SK-N-SH treated with all-trans-retinoic acid at 6 μM for 48 hours (cell line): ENCODE results near the gene SAMD11.
"Not testable (repeated sequence)": the region's sequence is repeated elsewhere in the genome, so short reads cannot be mapped to it uniquely, and the experiment has no call there.

ENCODE experiments used
- ATAC-seq: fragments of 200-7000 bp; cut with Tn5 transposase; 3 replicates; pipeline ENCODE4 v1.9.1; 2020; ENCODE audit warnings: mild to moderate bottlenecking, moderate library complexity
- ARNTL ChIP-seq: fragments of 450-650 bp; formaldehyde crosslinking; IDR thresholded peaks from 2 replicates; pipeline ENCODE4 v1.5.0; 2020; ENCODE audit warnings: low read depth, mild to moderate bottlenecking, moderate library complexity, borderline replicate concordance
- BACH2 ChIP-seq: fragments of 250-450 bp; sonication (Bioruptor Pico); IDR thresholded peaks from 2 replicates; pipeline ENCODE4 v1.9.0; 2021; ENCODE audit warnings: mild to moderate bottlenecking, borderline replicate concordance
- GLIS3 ChIP-seq: fragments of 250-450 bp; sonication (Bioruptor Pico); IDR thresholded peaks from 2 replicates; pipeline ENCODE4 v1.5.0; 2020; ENCODE audit warnings: mild to moderate bottlenecking, moderate library complexity
- ISL1 ChIP-seq: fragments of 250-450 bp; sonication (Bioruptor Pico); IDR thresholded peaks from 2 replicates; pipeline ENCODE4 v2.1.2; 2022; ENCODE audit warnings: mild to moderate bottlenecking, moderate library complexity
- OSR1 ChIP-seq: fragments of 250-450 bp; sonication (Bioruptor Pico); IDR thresholded peaks from 2 replicates; pipeline ENCODE4 v1.8.0; 2022; ENCODE audit warnings: moderate library complexity, mild to moderate bottlenecking, inconsistent platforms
- RARB ChIP-seq: fragments of 250-450 bp; sonication (Bioruptor Pico); IDR thresholded peaks from 2 replicates; pipeline ENCODE4 v1.8.0; 2021; ENCODE audit warnings: mild to moderate bottlenecking, moderate library complexity
- SNAI2 ChIP-seq: fragments of 250-450 bp; sonication (Bioruptor Pico); IDR thresholded peaks from 2 replicates; pipeline ENCODE4 v1.5.0; 2020; ENCODE audit warnings: mild to moderate bottlenecking, moderate library complexity
- TCF4 ChIP-seq: fragments of 250-450 bp; sonication (Bioruptor Pico); IDR thresholded peaks from 2 replicates; pipeline ENCODE4 v1.8.0; 2021; ENCODE audit warnings: mild to moderate bottlenecking, moderate library complexity, borderline replicate concordance
- TOX ChIP-seq: fragments of 250-450 bp; sonication (Bioruptor Pico); IDR thresholded peaks from 2 replicates; pipeline ENCODE4 v1.8.0; 2021; ENCODE audit warnings: mild to moderate bottlenecking, moderate library complexity, borderline replicate concordance
- ZFP3 ChIP-seq: fragments of 250-450 bp; sonication (Bioruptor Pico); IDR thresholded peaks from 2 replicates; pipeline ENCODE4 v1.5.0; 2020; ENCODE audit warnings: mild to moderate bottlenecking, moderate library complexity
- ZNF565 ChIP-seq: fragments of 450-650 bp; formaldehyde crosslinking; conservative IDR thresholded peaks from 2 replicates; pipeline ENCODE4 v1.5.0; 2020; ENCODE audit warnings: low read depth, mild to moderate bottlenecking, moderate library complexity
- ZNF70 ChIP-seq: fragments of 450-650 bp; formaldehyde crosslinking; IDR thresholded peaks from 2 replicates; pipeline ENCODE4 v1.5.0; 2020; ENCODE audit warnings: mild to moderate bottlenecking, moderate library complexity
- ZNF8 ChIP-seq: fragments of 450-650 bp; formaldehyde crosslinking; IDR thresholded peaks from 2 replicates; pipeline ENCODE4 v1.5.0; 2020; ENCODE audit warnings: mild to moderate bottlenecking, moderate library complexity
- TF ChIP-seq, protein P1 (sequence below): fragments of 250-450 bp; sonication (Bioruptor Pico); IDR thresholded peaks from 2 replicates; pipeline ENCODE4 v1.5.1; 2020; ENCODE audit warnings: low read depth, mild to moderate bottlenecking, moderate library complexity
- TF ChIP-seq, protein P2 (sequence below): fragments of 250-450 bp; sonication (Bioruptor Pico); IDR thresholded peaks from 2 replicates; pipeline ENCODE4 v1.8.0; 2021; ENCODE audit warnings: low read depth, mild to moderate bottlenecking, moderate library complexity, borderline replicate concordance
- TF ChIP-seq, protein P3 (sequence below): fragments of 250-450 bp; sonication (Bioruptor Pico); IDR thresholded peaks from 2 replicates; pipeline ENCODE4 v1.5.0; 2020; ENCODE audit warnings: mild to moderate bottlenecking, moderate library complexity
- TF ChIP-seq, protein P4 (sequence below): fragments of 250-450 bp; sonication (Bioruptor Pico); IDR thresholded peaks from 2 replicates; pipeline ENCODE4 v1.8.0; 2020; ENCODE audit warnings: mild to moderate bottlenecking, moderate library complexity, borderline replicate concordance
- TF ChIP-seq, protein P5 (sequence below): fragments of 250-450 bp; sonication (Bioruptor Pico); IDR thresholded peaks from 2 replicates; pipeline ENCODE4 v1.5.1; 2021; ENCODE audit warnings: mild to moderate bottlenecking, moderate library complexity

Gene SAMD11

DNA sequence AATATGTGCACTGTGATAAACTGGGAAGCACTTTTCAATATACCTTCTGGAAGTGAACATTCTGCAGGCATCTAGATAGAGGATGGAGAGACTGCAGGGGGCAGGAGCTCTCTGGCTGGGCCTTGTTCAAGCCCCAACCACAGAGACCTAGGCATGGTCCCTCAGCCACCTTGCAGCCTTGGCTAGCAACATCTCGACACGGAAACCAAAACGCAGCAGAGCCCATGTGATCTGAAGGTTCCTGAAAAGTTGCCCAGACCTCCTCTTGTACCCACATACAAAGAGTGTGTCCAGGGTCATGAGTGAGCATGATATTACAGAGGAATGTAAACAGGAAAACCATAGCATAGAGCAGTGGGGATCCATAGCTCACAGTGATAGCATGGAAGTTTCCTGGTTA lies 33.1 kb upstream of the SAMD11 start:
- no peak for ATAC-seq

DNA sequence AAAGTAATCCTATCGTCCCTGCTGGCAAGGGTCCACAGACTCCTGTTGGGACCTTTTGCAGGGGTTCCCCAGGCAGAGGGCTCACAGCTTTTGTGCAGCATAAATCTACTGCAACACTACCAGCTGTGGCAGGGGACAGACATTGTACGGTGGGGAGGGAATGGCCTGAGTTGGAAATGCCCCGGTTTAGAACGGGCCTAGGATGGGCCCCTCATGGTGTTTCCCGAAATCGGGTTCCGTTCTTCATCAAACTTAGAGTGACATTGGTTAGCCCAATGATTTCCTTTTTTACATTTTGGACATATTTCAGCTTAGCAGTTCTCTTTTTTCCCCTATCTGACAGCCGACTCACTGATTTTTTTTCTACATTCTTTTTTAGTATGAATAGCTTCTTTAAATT lies 26.5 kb upstream of the SAMD11 start:
- no peak for ATAC-seq
- TF ChIP-seq ISL1 (CRISPR knock-in tag) (no peak), ZNF565 (CRISPR knock-in tag) (no peak), ARNTL (CRISPR knock-in tag) (no peak), SNAI2 (CRISPR knock-in tag) (no peak), TOX (CRISPR knock-in tag) (no peak), TCF4 (CRISPR knock-in tag) (no peak), OSR1 (CRISPR knock-in tag) (no peak), ZNF8 (CRISPR knock-in tag) (no peak), RARB (CRISPR knock-in tag) (no peak), ZNF70 (CRISPR knock-in tag) (no peak), GLIS3 (CRISPR knock-in tag) (no peak), BACH2 (CRISPR knock-in tag) (no peak), ZFP3 (CRISPR knock-in tag) (no peak)
- TF ChIP-seq, protein P1, sequence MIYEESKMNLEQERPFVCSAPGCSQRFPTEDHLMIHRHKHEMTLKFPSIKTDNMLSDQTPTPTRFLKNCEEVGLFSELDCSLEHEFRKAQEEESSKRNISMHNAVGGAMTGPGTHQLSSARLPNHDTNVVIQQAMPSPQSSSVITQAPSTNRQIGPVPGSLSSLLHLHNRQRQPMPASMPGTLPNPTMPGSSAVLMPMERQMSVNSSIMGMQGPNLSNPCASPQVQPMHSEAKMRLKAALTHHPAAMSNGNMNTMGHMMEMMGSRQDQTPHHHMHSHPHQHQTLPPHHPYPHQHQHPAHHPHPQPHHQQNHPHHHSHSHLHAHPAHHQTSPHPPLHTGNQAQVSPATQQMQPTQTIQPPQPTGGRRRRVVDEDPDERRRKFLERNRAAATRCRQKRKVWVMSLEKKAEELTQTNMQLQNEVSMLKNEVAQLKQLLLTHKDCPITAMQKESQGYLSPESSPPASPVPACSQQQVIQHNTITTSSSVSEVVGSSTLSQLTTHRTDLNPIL (CRISPR knock-in tag): no peak
- TF ChIP-seq, protein P2, sequence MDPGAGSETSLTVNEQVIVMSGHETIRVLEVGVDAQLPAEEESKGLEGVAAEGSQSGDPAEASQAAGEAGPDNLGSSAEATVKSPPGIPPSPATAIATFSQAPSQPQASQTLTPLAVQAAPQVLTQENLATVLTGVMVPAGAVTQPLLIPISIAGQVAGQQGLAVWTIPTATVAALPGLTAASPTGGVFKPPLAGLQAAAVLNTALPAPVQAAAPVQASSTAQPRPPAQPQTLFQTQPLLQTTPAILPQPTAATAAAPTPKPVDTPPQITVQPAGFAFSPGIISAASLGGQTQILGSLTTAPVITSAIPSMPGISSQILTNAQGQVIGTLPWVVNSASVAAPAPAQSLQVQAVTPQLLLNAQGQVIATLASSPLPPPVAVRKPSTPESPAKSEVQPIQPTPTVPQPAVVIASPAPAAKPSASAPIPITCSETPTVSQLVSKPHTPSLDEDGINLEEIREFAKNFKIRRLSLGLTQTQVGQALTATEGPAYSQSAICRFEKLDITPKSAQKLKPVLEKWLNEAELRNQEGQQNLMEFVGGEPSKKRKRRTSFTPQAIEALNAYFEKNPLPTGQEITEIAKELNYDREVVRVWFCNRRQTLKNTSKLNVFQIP (CRISPR knock-in tag): no peak
- TF ChIP-seq, protein P3, sequence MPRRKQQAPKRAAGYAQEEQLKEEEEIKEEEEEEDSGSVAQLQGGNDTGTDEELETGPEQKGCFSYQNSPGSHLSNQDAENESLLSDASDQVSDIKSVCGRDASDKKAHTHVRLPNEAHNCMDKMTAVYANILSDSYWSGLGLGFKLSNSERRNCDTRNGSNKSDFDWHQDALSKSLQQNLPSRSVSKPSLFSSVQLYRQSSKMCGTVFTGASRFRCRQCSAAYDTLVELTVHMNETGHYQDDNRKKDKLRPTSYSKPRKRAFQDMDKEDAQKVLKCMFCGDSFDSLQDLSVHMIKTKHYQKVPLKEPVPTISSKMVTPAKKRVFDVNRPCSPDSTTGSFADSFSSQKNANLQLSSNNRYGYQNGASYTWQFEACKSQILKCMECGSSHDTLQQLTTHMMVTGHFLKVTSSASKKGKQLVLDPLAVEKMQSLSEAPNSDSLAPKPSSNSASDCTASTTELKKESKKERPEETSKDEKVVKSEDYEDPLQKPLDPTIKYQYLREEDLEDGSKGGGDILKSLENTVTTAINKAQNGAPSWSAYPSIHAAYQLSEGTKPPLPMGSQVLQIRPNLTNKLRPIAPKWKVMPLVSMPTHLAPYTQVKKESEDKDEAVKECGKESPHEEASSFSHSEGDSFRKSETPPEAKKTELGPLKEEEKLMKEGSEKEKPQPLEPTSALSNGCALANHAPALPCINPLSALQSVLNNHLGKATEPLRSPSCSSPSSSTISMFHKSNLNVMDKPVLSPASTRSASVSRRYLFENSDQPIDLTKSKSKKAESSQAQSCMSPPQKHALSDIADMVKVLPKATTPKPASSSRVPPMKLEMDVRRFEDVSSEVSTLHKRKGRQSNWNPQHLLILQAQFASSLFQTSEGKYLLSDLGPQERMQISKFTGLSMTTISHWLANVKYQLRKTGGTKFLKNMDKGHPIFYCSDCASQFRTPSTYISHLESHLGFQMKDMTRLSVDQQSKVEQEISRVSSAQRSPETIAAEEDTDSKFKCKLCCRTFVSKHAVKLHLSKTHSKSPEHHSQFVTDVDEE (CRISPR knock-in tag): no peak
- TF ChIP-seq, protein P4, sequence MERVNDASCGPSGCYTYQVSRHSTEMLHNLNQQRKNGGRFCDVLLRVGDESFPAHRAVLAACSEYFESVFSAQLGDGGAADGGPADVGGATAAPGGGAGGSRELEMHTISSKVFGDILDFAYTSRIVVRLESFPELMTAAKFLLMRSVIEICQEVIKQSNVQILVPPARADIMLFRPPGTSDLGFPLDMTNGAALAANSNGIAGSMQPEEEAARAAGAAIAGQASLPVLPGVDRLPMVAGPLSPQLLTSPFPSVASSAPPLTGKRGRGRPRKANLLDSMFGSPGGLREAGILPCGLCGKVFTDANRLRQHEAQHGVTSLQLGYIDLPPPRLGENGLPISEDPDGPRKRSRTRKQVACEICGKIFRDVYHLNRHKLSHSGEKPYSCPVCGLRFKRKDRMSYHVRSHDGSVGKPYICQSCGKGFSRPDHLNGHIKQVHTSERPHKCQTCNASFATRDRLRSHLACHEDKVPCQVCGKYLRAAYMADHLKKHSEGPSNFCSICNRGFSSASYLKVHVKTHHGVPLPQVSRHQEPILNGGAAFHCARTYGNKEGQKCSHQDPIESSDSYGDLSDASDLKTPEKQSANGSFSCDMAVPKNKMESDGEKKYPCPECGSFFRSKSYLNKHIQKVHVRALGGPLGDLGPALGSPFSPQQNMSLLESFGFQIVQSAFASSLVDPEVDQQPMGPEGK: no peak
- TF ChIP-seq, protein P5, sequence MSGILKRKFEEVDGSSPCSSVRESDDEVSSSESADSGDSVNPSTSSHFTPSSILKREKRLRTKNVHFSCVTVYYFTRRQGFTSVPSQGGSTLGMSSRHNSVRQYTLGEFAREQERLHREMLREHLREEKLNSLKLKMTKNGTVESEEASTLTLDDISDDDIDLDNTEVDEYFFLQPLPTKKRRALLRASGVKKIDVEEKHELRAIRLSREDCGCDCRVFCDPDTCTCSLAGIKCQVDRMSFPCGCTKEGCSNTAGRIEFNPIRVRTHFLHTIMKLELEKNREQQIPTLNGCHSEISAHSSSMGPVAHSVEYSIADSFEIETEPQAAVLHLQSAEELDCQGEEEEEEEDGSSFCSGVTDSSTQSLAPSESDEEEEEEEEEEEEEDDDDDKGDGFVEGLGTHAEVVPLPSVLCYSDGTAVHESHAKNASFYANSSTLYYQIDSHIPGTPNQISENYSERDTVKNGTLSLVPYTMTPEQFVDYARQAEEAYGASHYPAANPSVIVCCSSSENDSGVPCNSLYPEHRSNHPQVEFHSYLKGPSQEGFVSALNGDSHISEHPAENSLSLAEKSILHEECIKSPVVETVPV (CRISPR knock-in tag): no peak

More for the DNA sequence above, 33.1 kb upstream of the SAMD11 start:
- TF ChIP-seq ZFP3 (CRISPR knock-in tag): no peak
- TF ChIP-seq BACH2 (CRISPR knock-in tag): no peak
- no peak for TF ChIP-seq ZNF70 (CRISPR knock-in tag)
- TF ChIP-seq, protein P4: no peak
- no peak for TF ChIP-seq TCF4 (CRISPR knock-in tag)
- TF ChIP-seq, all 23 proteins: peak for 0

DNA sequence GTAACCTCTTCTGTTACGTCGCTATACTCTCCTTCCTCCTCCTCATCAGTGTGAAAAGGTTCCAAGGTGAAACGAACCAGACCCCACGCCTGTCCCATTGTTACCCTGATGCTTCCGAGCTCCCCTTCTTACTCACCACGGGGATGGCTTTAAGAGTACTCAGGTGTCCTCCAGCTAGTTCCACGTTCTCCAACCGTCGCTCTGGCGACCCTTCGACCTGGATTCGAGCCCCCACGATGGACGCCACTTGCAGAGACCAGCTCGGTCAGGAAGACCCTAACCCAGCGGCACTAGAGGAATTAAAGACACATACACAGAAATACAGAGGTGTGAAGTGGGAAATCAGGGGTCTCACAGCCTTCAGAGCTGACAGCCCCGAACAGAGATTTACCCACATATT lies 25.8 kb upstream of the SAMD11 start:
- not testable (repeated sequence) for ATAC-seq
